Testis (tissue), 3 donors: ENCODE measurements around the gene RAB5A. TPM values are rescaled to one million over a fixed set of nuclear protein-coding genes. Genes with fewer than 3 reads are reported as not detected.

Experiments used
- DNase-seq: peaks from one replicate; pipeline ENCODE4 v3.0.0-alpha.2; 2019
- H3K27ac ChIP-seq, 2 donors: fragments of 200-600 bp; sonication (generic); one replicate each; pipeline ENCODE4 v1.5.1; 2019
- H3K27me3 ChIP-seq: fragments of 200-600 bp; sonication (generic); one replicate; pipeline ENCODE4 v1.5.1; 2019
- H3K36me3 ChIP-seq: fragments of 200-600 bp; sonication (generic); one replicate; pipeline ENCODE4 v1.5.1; 2017; ENCODE audit warnings: low read depth; ENCODE audit errors: missing control alignments
- H3K4me1 ChIP-seq: fragments of 200-600 bp; sonication (generic); one replicate; pipeline ENCODE4 v1.5.1; 2019
- H3K4me3 ChIP-seq, 2 donors: fragments of 200-600 bp; sonication (generic); one replicate each; pipeline ENCODE4 v1.5.1; 2017 to 2019
- H3K9me3 ChIP-seq: fragments of 200-600 bp; sonication (generic); one replicate; pipeline ENCODE4 v1.5.1; 2017
- CTCF ChIP-seq, 3 experiments: fragments of 450-650 bp in 2 of 3; fragments of 200-600 bp in 1 of 3; sonication (generic) in 1 of 3; IDR thresholded peaks; one replicate each; pipeline ENCODE4 v1.5.1; 2016 to 2019; ENCODE audit warnings: antibody characterized with exemption in 3 of 3, mild to moderate bottlenecking in 2 of 3, moderate library complexity in 1 of 3
- POLR2A ChIP-seq: fragments of 450-650 bp; IDR thresholded peaks from one replicate; pipeline ENCODE4 v1.6.1; 2017; ENCODE audit warnings: antibody characterized with exemption, mild to moderate bottlenecking, moderate library complexity
- WGBS, 2 donors: methylation state at CpG; one replicate each; pipeline ENCODE4 v1.1.5; 2018; 5-methylcytosine and 5-hydroxymethylcytosine counted together
- intact Hi-C: fragments of 100-400 bp; cut with DNase I; formaldehyde crosslinking; loops from one replicate; pipeline ENCODE4 v1.15.1; 2023; ENCODE audit warnings: low total_unique reads
- polyA plus RNA-seq: library from polyadenylated mRNA; stranded (reverse); fragments of 350-450 nt; fragmentation: Illumina TruSeq; extraction: RNeasy Lipid Tissue Mini Kit (QIAGEN cat#74804); gene quantifications from one replicate; pipeline ENCODE4 v1.2.3, GENCODE V29; 2014; ENCODE audit warnings: low read depth, low replicate concordance; ENCODE audit not compliant: insufficient read depth
- total RNA-seq, 2 donors: library from RNA; depleted of rRNA; stranded (reverse); fragments of >200 nt; gene quantifications; one replicate each; pipeline ENCODE4 v1.2.3, GENCODE V29; 2016

RAB5A gene
- total and polyA plus RNA-seq, 3 donors from 2014 or later: 43.4 to 62.6 (median 55.6) TPM

DNA sequence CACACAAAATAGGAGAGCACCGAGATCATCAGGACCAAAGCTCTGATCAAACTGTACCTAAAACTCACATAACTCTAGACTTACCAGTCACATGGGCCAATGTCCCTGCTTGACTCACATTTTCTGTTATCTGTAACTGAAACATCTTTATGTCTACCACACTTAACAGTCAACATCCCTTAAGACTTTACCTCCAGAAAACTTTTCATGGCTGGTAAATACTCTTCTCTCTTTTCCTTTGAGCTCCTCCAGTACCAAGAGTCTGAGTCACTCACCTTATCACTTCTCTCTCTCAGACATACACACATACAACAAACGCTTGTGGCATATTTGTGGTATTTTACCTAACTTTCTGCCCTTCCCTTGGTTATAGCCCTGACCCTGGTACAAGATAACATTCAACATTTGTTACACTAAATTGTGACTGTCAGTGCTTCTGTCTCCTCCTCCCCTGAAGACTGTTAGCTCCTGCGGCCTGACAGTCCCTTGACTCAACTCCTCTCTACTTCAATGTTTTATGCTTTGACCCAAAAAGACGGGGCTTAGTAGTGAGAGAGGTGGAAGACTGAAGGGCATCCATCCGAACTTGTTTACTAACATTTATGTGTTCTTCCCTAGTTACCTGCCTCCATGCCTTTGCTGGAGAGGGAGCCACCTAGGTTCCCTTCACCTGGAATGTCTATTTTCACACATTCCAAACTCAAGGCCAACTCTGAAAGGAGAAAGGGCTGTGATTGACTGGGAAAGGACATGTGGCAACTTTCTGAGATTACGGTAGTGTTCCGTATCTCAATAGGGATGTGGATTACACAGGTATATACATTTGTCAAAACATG, 9.2 kb upstream of the RAB5A start:
- intact Hi-C loops: no loop called here
- WGBS, 2 donors: 48 to 51% methylated on average over 7 of the region's 7 CpGs
- H3K9me3 ChIP-seq: no peaks in the 10 kb centered on the region

GRCh38 chr3:19938295-19938627, 8.6 kb upstream of the RAB5A start:
- no peak for DNase-seq
- intact Hi-C loops: no loop called here
- Histone ChIP-seq H3K36me3 (no peaks in the 10 kb centered on the region), H3K27ac (no peak overlapping the region), H3K4me1 (no peaks in the 10 kb centered on the region), H3K27me3 (no peaks in the 10 kb centered on the region), H3K4me3 (no peak overlapping the region), H3K9me3 (no peaks in the 10 kb centered on the region)
- TF ChIP-seq CTCF (IDR thresholded peaks at IDR 0.05): no peak
- no peak for TF ChIP-seq POLR2A
- 85 to 92% methylated on average over 1 of the region's 1 CpG for WGBS, 2 donors

More for the DNA sequence above, 9.2 kb upstream of the RAB5A start:
- no peaks in the 10 kb centered on the region for H3K4me1 ChIP-seq
- no peaks in the 10 kb centered on the region for H3K36me3 ChIP-seq
- no peak overlapping the region for H3K4me3 ChIP-seq
- no peaks in the 10 kb centered on the region for H3K27me3 ChIP-seq
- DNase-seq: no peak
- H3K27ac ChIP-seq: no peak overlapping the region
- TF ChIP-seq CTCF (IDR thresholded peaks at IDR 0.05): no peak
- TF ChIP-seq POLR2A: no peak

GRCh38 chr3:19940643-19941042, 6.3 kb upstream of the RAB5A start:
- 88 to 100% methylated on average over 1 of the region's 1 CpG for WGBS, 2 donors
- no peak for TF ChIP-seq CTCF (IDR thresholded peaks at IDR 0.05)
- TF ChIP-seq POLR2A: no peak
- Histone ChIP-seq H3K4me3 (no peak overlapping the region), H3K27me3 (no peaks in the 10 kb centered on the region), H3K27ac (no peak overlapping the region), H3K36me3 (no peaks in the 10 kb centered on the region), H3K4me1 (no peaks in the 10 kb centered on the region), H3K9me3 (no peaks in the 10 kb centered on the region)
- no peak for DNase-seq
- intact Hi-C loops: no loop called here

DNA sequence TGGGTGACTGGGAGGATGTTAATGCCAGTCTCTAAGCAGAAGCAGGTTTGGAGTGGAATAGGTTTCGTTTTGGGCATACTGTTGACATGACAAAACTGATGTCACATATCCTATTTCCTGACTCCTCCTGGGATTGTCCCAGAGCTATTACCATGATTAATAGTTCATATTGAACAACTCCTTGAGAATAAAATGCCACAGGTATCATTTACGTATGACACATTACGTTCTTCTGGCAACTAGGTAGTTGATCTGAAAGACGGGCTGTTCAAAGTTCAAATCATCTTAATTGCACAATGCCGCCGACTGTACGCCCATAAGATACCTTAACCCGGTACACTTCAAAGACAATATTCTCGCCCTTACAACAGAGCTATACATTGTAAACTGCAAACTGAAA, 1.4 kb upstream of the RAB5A start:
- Histone ChIP-seq H3K4me1 (peaks cover 10% of the 10 kb centered on the region), H3K36me3 (no peaks in the 10 kb centered on the region), H3K27me3 (no peaks in the 10 kb centered on the region), H3K27ac (no peak overlapping the region), H3K9me3 (no peaks in the 10 kb centered on the region), H3K4me3 (peak overlapping the region in 1 of 2 donors; percentile 89)
- DNase-seq: no peak
- 61 to 66% methylated on average over 9 of the region's 9 CpGs for WGBS, 2 donors
- intact Hi-C loops: no loop called here
- TF ChIP-seq CTCF (IDR thresholded peaks at IDR 0.05): no peak
- no peak for TF ChIP-seq POLR2A
